HG02610 (cell line): ENCODE data around the gene KRT14.
"Not testable (repeated sequence)": the region's sequence is repeated elsewhere in the genome, so short reads cannot be mapped to it uniquely, and the experiment has no call there.

Source experiments
- ATAC-seq: cut with Tn5 transposase; IDR thresholded peaks from one replicate; pipeline ENCODE4 v1.9.1; 2021; ENCODE audit warnings: mild to moderate bottlenecking, moderate library complexity; ENCODE audit not compliant: unreplicated experiment

The KRT14 gene

DNA sequence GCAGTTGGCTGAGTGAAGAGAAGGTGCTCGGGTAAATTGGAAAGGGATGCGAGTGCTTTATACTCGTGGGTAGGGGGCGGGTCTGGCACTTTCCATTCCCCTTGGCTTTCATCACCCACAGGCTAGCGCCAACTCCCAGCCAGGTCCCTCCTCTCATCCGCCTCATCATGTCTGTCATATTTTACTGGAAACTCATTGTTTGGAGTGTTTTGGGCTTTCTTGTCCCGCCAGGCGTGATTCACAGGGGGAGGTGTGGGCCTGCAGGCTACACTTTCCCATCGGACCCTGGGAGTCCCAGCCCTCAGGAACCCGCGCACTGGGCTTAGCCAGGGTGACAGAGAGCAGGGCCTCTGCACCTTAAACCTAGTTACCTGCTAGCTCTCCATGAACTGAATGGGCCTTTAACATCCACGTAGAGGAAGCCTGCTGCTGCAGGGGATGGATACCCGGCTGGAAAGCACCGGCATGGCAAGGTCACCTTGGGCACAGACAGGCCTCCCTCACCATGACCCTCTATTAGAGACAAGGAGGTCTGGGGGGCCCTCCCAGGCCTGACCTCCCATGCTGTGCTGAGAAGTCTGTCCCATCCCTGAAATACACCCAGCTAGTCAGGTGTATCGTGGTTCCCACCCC is at the start of gene KRT14:
KRT14 (minus strand) TSS at position 33 of the 633 bp plus-strand sequence. CDS start 61 bp downstream, outside the sequence.
- no peak for ATAC-seq

DNA sequence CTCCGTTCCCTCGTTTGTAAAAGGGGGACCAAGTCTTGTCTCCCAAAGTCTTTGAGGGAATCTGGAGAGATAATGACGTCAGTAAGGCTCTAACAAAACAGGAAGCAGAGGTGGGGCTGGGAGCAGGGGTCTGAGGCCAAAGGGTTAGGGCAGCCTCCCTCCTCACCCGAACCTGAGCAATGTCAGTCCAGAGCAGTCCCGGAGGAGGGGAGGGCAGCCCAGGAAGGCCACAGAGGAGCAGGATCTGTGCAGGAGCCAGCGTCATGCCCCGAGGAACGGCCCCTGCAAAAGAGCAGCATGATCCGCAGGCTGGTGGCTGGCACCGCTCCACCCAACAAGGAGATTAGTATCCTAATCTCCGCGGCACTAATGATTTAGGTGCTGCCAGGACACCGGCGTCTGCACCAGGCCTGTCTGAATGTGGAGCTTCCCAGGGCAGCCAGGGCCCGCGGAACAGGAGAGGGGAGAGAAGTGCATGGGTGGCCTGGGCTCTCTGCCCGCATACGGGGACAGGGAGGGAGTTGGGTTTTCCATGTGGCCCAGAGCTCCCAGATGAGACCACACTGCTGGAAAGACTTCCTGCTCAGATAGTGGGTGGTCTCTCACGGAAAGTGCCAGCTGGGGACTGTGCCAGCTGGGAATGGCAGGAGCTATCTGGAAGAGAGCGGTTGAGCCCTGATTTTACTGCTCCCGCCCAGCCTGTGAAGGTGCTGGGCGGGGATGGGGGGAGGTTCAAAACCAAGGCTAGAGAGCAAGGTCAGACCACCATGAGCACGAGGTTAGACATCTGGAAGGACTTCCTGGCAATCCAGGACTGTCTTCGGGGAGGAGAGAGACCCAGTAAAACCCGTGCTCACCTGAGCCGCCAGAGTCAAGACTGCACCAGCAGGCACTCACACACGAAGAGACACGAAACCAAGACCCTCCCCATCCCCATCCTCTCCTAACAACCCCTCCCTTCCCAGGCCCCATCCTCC is 48.7 kb upstream of the KRT14 start:
- no peak for ATAC-seq

DNA sequence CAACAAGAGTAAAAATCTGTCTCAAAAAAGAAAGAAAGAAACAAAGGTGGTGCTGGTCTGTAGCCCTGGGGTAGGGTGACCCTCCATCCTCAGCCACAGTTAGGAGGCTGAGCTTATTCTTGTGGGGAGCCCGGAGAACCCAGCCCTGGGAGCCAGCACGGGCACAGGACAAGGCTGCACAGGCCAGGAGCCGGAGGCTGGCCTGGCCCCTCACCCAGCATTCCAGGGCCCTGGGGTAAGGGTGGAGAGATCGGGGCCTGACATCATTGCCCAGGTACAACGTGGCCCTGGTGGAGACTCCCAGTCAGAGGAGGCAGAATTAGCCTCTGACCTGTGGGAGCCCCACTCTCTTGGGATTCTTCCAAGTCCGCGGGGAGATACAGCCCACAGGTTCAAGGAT is 47.9 kb upstream of the KRT14 start:
- no peak for ATAC-seq

DNA sequence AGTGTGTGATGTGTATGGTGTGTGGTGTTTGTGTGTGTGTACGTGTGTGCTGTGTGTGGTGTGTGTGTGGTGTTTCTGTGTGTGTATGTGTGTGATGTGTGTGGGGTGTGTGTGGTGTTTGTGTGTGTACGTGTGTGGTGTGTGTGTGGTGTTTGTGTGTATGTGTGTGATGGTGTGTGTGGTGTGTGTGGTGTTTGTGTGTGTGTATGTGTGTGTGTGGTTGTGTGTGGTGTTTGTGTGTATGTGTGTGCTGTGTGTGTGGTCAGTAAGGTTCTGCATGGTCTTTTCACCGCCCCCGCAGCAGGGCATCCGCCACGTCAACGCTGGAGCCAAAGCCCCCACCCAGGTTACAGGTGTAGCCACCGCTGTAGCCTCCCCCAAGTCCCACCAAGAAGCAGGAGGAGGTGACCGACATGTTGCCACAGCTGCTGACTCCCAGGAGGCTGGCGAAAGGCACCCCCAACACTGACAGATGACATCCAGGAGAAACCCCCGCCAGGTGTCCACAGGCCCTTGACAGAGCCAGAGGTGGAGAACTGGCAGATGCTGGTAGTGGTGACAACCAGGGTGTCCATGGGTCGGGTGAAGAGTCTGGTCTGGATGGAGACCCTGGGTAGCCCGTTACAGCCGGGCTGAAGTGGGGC is 47.0 kb upstream of the KRT14 start:
- ATAC-seq: no peak

DNA sequence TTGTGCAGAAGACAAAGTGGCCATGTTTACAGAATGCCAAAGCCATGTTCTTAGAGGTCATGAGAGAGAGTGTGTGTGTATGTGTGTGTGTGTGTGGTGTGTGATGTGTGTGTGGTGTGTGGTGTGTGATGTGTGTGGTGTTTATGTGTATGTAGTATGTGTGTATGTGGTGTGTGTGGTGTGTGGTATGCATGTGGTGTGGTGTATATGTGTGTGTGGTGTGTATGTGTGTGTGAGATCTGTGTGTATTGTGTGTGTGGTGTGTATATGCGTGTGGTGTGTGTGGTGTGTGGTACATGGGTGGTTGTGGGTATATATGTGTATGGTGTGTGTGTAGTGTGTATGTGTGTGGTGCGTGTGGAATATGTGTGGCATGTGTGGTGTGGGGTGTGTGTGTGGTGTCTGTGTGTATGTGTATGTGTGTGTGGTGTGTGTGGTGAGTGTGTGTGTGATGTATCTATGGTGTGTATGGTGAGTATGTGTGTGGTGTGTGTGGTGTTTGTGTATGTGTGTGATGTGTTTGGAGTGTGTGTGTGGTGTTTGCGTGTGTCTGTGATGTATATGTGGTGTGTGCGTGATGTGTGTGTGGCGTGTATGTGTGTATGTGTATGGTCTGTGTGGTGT is 45.9 kb upstream of the KRT14 start:
- no peak for ATAC-seq

DNA sequence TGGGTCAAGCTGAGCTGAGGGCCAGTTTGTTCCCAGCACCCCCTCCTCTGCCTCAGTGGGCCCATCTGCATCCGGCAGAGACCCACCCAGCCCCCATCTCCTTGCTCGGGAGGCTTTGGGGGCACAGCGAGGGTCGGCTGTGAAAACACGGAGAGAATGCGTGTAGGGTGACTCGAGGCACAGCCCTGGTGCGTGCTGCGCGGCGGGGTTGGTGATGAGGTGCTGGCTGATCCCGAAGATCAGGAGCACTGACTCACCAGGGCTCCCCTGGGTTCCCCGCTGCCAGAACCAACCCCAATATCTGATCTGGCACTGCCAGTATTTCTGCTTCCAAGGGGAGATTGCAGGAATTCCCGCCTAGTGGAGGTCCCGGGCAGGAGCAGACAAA is 45.2 kb upstream of the KRT14 start:
- ATAC-seq: no peak

DNA sequence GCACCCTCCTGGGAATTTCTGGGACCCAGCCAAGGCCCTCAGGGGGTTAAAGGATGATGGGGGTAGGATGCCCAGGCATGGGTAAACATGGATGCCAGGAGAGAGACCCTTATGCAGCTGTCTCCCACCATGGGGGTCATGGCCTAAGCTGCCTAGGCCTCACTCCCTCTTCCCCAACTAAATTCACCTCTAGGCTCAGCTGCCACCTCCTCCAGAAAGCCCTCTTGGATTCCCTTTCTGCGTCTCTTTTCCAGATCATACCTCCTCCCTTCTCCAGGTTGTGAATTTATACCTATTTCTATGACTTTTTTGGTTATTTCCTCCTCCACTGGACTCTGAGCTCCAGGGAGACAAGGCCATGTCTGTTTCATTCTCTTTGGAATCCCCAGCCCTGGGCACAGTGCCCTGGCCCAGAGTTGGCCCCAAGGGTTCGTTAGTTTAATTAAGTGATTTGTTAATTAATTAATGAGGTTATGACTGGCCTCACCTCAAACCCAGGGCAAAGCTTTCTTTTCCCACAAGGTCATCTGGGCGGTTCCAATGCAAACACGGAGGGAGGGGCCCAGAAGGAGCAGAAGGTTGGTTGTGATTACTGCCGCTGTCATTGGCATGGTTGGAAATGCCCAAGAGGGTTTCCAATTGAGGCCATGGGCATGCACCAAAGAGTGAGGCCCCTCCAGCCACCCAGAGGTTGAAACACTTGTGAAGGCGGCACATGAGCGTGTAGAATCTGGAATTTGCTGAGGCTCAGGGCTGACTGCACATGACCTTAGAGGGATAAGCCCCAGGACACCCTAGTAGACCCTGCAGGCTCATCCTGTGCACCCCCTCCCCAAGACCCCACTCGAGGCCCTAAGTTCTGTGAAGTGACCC is 44.6 kb upstream of the KRT14 start:
- ATAC-seq: no peak

DNA sequence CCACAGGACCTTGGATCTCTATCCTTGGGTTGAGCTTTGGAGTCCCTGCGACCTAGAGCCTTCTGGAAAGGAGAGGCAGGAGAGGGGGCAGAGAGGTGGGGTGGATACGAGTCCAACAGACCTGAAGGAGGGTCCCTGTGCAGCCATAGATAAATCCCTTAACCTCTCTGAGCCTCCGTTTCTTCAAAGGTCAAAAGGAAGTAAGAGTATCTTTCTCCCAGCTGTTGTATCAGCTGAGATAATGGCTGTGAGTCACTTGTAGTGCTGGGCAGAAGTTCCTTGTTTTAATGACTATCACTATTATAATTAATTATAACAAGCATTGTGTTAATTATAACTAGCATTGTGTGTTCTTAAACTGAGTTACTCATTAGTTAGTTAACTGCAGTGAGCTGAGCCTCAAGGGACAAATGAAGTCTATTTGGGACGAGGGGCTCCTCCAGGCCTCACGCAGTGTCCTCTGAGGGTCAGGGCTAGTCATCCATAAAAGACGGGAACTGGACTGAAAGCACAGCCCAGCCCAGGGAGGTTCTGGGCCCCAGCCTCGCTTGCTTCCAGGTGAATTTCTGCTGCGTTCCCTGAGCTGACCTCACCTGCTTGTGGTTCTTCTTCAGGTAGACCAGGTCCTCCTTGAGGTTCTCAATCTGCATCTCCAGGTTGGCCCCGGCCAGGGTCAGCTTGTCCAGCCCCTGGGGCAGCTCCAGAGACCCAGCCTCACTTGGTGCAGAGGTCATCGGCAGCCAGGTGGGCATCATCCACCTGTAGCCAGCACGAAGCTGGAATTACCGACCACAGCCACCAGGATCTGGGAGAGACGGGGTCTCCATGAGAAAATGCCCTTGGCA is 43.4 kb upstream of the KRT14 start:
- no peak for ATAC-seq

DNA sequence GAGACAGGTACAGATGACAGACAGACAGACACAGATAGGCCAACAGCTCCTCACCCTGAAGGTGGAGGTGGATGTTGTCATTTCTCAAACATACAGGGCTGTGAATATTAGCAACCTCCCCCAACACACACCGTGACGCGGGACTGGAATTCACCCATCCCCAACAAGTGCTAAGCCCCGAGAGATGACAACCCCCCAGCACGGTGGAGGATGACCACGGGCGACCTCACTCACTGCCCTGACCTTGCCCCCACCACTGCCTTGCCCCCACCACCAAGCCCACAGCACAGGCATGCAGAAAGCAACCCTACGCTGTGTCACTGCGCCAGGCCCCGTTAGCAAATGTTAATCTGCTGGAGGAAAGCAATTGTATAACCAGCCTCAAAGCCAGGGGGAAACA is 42.6 kb upstream of the KRT14 start:
- no peak for ATAC-seq

DNA sequence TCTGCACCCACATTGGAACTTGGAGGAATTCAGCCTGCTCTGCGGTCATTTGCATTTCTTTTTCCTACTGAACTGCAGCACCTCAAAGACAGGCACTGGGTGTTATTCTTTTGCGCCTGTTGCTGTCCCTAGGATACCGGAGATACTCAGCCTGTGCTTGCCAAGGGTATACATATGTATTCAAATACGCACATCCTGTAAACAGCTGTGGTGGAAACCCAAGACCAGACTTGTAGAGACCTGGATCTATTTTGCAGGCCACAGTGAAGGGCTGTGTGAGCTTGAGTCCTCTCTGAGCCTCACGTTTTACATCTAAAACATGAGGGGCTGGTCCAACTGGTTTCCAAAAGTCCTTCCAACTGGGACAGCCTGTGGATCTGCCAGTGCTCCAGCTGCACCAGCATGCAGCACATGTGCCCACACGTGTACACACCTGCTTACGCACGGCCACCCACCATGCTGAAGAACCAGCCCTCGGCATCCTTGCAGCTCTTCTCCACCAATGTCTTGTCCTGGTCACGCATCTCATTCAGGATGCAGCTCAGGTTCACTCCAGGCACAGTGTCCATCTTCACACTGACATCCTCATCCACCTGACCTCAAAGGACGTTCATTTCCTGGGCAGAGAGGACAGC is 42.0 kb upstream of the KRT14 start:
- ATAC-seq: not testable (repeated sequence)

DNA sequence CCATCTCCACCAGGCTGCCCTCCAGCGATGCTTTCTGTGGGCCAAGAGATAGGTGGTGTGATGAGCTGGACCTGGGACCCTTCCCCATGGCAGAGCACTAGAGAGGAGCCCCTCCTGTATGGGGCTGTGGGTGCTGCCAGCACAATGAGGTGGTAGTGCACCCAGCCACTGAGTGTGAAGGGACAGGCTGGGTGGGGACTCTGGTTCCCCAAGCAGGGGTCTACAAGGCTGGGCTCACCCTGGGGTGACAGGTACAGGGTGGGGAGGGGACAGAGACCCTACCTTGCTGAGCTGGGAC is 41.3 kb upstream of the KRT14 start:
- ATAC-seq: not testable (repeated sequence)

DNA sequence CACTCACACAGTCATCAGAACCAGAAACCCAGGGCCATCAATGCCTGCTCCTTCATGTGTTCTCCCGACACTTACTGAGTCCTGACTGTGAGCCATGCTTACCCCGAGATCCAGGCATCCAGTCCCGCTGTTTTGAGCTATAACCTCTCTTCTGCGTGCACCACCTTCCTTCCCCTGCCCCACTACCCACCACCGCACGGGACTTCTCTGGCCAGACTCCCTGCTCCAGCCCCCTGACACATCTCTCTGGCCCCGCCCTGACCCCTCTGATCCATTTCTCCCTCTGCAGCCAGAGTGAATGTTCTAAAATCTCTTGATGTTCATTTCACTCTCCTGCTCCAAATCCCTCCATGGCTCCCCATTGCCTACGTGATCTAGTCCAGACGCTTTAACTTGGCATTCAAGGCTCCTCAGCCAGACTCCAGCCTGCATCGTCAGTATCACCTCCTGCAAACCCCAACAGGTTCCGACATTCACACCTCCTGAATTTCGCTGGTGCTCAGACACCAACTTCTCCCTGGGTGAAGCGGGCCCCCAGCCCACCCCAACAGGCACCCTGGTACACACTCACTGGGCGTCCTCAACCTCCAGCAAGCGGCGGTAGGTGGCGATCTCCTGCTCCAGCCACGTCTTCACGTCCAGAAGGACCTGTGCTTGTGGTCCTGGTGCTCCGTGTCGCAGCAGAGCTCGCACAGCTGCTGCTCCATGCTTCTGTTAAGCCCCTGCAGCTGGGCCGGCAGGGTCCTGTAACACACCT is 40.8 kb upstream of the KRT14 start:
- ATAC-seq: no peak

DNA sequence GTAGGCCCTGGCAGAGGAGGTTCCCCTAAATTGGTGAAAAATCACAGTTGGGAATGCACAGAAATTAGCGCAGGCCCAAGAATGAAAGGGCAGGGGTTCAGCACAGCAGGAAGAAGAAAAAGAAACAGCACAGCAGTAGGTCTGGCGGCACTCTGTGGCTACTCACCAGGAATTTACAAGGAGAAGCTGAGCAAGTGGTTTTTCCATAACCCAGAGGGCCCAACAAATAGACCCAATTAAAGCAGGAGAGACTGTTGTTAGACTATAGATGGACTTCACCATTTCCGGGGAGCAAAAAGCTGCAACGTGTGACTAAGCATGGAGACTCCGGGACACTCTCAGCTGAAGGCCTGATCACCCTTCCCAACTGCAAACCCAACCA is 40.2 kb upstream of the KRT14 start:
- ATAC-seq: not testable (repeated sequence)

DNA sequence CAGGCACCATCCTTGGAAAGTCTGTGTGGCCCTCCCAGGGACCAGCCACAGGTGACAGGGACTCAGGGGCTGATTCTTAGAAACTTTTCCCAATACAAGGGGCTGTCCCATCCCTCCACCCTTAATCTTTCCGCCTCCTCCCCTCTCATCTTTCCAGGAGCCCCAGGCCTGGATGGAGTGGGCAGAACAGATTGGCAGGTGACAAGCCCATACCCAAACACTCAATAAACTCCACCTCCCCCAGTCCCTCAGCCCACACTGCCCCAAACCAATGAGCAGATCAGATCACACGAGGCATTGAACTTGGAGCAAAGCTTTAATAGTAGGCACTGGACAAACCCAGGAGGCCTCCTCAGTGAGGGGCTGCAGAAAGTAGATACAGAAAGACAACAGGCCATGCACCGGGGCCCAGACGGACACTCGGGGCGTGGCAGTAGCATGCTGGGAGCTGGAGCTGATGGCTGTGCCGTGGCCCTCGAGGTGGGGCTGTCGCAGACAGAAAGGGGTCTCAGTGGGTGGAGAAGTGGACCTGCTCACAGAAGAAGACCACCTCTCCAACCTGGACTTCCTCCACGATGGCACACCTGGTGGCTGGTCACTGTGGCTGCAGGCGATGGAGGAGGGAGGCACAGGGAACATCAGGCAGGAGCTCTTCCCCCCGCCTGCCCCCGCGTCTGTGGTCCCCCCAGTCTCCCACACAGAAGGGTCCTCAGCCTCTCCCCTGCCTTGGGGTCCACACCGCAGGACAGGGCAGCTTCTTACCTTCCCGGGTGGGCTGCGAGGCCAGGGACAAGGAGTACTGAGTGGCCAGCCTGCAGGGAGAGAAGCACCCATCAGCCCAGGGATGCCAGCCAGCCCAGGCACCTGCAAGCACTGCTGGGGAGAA is 39.6 kb upstream of the KRT14 start:
- ATAC-seq: not testable (repeated sequence)

DNA sequence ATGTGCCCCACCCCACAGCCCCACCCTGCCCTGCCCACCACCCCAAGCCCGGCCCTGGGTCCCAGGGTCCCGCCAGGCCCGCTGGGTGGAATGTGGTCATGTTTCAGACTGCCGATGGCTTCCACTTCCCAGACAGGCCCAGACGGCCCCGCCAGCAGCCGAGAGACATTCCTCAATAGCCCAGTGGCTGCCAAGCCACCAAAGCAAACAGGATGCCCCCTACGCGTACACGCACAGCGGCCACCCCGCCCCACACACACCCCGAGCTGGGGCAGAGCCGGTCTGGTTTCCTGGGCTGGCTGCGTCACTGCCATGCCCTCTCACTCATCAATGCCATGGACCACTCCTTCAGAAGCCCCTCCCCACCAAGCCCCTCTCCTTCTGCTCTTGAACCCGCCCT is 38.9 kb upstream of the KRT14 start:
- ATAC-seq: no peak

DNA sequence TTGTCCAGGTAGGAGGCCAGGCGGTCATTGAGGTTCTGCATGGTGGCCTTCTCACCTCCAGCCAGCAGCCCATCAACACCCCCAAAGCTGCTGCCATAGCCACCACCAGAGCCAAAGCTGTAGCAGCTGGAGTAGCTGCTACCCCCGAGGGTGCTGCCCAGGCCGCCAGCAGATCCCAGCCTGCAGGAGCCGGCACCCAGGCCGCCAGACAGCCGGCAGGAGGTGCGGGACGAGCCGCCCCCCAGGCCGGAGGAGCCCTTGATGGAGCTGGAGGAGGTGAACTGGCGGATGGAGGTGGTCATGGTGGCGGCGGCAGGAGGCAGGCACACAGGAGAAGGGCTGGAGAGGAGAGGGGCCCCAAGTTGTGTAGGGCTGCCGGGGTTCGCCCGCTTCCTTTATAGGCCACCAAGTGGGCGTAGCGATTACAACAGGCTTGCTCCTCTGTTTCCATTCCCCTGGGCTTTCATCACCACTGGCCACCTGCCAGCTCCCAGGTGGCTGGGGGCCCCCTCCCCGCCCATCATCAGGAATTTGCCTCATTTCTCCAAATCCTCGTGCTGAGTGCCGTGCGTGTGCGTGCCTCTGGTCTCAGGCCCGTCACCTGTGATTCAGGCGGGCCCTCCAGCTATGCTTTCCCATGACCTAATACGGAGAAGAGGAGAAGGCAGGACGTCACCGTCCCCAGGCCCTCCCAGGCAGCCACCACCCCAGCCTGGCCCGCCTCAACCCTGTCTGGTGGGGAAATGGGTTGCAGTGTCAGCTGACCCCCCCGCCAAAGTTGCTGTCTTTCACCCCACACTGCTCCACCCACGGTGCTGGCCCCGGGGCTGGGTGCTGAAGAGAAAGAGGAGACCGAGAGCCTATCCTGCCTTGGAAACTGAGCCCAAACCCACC is 37.8 kb upstream of the KRT14 start, which contains the start of gene KRT17:
KRT17 (minus strand) TSS at position 368 of the 894 bp plus-strand sequence; CDS start at position 302, 66 bp downstream.
- no peak for ATAC-seq
